CD4-positive, alpha-beta T cell (primary cell): ENCODE data around the gene BCAS1. TPM values are rescaled to one million over a fixed set of nuclear protein-coding genes. Genes with fewer than 3 reads are reported as not detected.

Experiments used
- ATAC-seq: fragments of 200-7000 bp; cut with Tn5 transposase; one replicate; pipeline ENCODE4 v1.10.0; 2022; ENCODE audit warnings: mild to moderate bottlenecking; ENCODE audit not compliant: poor library complexity
- CTCF ChIA-PET: fragments of 350-600 bp; sonication (Branson Sonifier 250); formaldehyde crosslinking; loops from one replicate; lab custom pipeline; 2021; ENCODE audit warnings: antibody characterized with exemption, inconsistent platforms; lab: Charles Lee
- POLR2A ChIA-PET: fragments of 350-600 bp; sonication (Branson Sonifier 250); formaldehyde crosslinking; loops from one replicate; lab custom pipeline; 2021; ENCODE audit warnings: antibody characterized with exemption, inconsistent platforms; lab: Charles Lee
- DNase-seq, 14 experiments: peaks; one replicate each; pipeline ENCODE4 v3.0.0-alpha.2; 2013 to 2020; ENCODE audit warnings: mixed read lengths in 2 of 14
- H3K27ac ChIP-seq, 2 donors: one replicate each; pipeline versions ENCODE4 v1.5.1 to v1.7.0; 2013; ENCODE audit warnings: low read length in 2 of 2, low read depth in 1 of 2, mild to moderate bottlenecking in 1 of 2
- H3K27me3 ChIP-seq, 2 experiments: 1 replicate in 1 of 2; 2 replicates in 1 of 2; pipeline versions ENCODE4 v1.6.1 to v1.7.0; 2013; ENCODE audit warnings: low read length in 2 of 2, control low read depth in 1 of 2, mild to moderate bottlenecking in 1 of 2, moderate library complexity in 1 of 2; ENCODE audit not compliant: insufficient read depth in 2 of 2, control insufficient read depth in 1 of 2
- H3K36me3 ChIP-seq: one replicate; pipeline ENCODE4 v1.6.1; 2013; ENCODE audit warnings: low read length, control low read depth; ENCODE audit not compliant: insufficient read depth
- H3K4me1 ChIP-seq: one replicate; pipeline ENCODE4 v1.6.1; 2013; ENCODE audit warnings: low read length, control low read depth; ENCODE audit not compliant: insufficient read depth
- H3K4me3 ChIP-seq: one replicate; pipeline ENCODE4 v1.5.1; 2013; ENCODE audit warnings: mild to moderate bottlenecking, low read length, moderate library complexity
- H3K9me3 ChIP-seq, 2 experiments: 1 replicate in 1 of 2; 2 replicates in 1 of 2; pipeline versions ENCODE4 v1.6.1 to v1.7.0; 2013; ENCODE audit warnings: low read length in 2 of 2, mild to moderate bottlenecking in 2 of 2, control low read depth in 1 of 2, moderate library complexity in 1 of 2; ENCODE audit not compliant: control insufficient read depth in 1 of 2, insufficient read depth in 1 of 2
- H3K27ac Mint-ChIP-seq: one replicate; pipeline ENCODE4 v1.8.0; 2020; ENCODE audit warnings: mixed read lengths
- H3K27me3 Mint-ChIP-seq: one replicate; pipeline ENCODE4 v1.8.0; 2021; ENCODE audit warnings: mixed read lengths
- H3K36me3 Mint-ChIP-seq: one replicate; pipeline ENCODE4 v1.8.0; 2021; ENCODE audit warnings: low read depth, mixed read lengths
- H3K4me1 Mint-ChIP-seq: one replicate; pipeline ENCODE4 v1.8.0; 2021; ENCODE audit warnings: low read depth, mixed read lengths
- H3K4me3 Mint-ChIP-seq: one replicate; pipeline ENCODE4 v1.8.0; 2020; ENCODE audit warnings: mild to moderate bottlenecking, mixed read lengths
- H3K9me3 Mint-ChIP-seq: one replicate; pipeline ENCODE4 v1.8.0; 2020; ENCODE audit warnings: mixed read lengths
- intact Hi-C, 2 experiments: fragments of 100-400 bp; cut with DNase I in 1 of 2; cut with micrococcal nuclease in 1 of 2; formaldehyde crosslinking; loops; one replicate each; pipeline versions ENCODE4 v1.15.1 to v1.9.0; 2023 to 2025; cut with DNase I, micrococcal nuclease
- total RNA-seq, 174 experiments: library from RNA in 2 of 174; stranded (reverse) in 2 of 174; gene quantifications; one replicate each; pipeline ENCODE4 v1.2.3 and lab custom pipeline; 2021 to 2026
- TF ChIP-seq, protein P1 (sequence below): fragments of 200-600 bp; IDR thresholded peaks from one replicate; pipeline ENCODE4 v1.8.0; 2022; ENCODE audit warnings: antibody characterized with exemption, mild to moderate bottlenecking

The BCAS1 gene
- total RNA-seq, 2 experiments from 2014 or later = 0.20 to 0.27 TPM

DNA sequence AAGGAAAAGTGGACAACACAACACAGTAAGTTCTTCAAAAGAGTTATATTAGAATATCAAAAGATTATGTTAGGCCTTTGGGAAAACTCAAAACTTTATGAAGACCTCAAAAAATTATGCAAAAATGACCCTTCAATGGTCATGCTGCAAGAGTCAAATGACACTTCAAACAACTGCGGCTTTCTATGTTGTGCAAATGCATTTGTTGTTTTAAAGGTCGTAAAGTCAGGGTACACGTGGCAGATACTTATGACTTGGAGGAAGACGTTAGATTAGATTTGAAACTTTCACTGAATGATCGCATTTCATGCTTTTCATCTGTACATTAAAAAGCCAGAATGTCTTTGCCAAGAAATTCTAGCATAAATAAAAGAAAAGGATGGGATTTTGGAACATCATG is 31.4 kb downstream of the BCAS1 start:
- CTCF ChIA-PET = no interaction called here
- Histone ChIP-seq H3K4me3 (no peak overlapping the region), H3K36me3 (no peaks in the 10 kb centered on the region), H3K27me3 (no peaks in the 10 kb centered on the region), H3K4me1 (no peaks in the 10 kb centered on the region), H3K9me3 (no peaks in the 10 kb centered on the region), H3K27ac (no peak overlapping the region)
- H3K9me3 Mint-ChIP-seq = no peaks in the 10 kb centered on the region
- ATAC-seq (no peak), DNase-seq (no peak)
- H3K4me1 Mint-ChIP-seq = no peaks in the 10 kb centered on the region
- TF ChIP-seq, protein P1, sequence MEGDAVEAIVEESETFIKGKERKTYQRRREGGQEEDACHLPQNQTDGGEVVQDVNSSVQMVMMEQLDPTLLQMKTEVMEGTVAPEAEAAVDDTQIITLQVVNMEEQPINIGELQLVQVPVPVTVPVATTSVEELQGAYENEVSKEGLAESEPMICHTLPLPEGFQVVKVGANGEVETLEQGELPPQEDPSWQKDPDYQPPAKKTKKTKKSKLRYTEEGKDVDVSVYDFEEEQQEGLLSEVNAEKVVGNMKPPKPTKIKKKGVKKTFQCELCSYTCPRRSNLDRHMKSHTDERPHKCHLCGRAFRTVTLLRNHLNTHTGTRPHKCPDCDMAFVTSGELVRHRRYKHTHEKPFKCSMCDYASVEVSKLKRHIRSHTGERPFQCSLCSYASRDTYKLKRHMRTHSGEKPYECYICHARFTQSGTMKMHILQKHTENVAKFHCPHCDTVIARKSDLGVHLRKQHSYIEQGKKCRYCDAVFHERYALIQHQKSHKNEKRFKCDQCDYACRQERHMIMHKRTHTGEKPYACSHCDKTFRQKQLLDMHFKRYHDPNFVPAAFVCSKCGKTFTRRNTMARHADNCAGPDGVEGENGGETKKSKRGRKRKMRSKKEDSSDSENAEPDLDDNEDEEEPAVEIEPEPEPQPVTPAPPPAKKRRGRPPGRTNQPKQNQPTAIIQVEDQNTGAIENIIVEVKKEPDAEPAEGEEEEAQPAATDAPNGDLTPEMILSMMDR = no peak
- POLR2A ChIA-PET = no interaction called here
- H3K36me3 Mint-ChIP-seq = no peaks in the 10 kb centered on the region
- peaks cover 20% of the 10 kb centered on the region for H3K27me3 Mint-ChIP-seq
- no peak overlapping the region for H3K4me3 Mint-ChIP-seq
- H3K27ac Mint-ChIP-seq = no peak overlapping the region
- intact Hi-C loops = no loop called here

GRCh38 chr20:54037525-54037924 is 32.9 kb downstream of the BCAS1 start:
- no peaks in the 10 kb centered on the region for H3K36me3 Mint-ChIP-seq
- Histone ChIP-seq H3K4me3 (no peak overlapping the region), H3K36me3 (no peaks in the 10 kb centered on the region), H3K9me3 (peaks cover 0 to 2% of the 10 kb centered on the region in 2 experiments), H3K27me3 (no peaks in the 10 kb centered on the region), H3K4me1 (no peaks in the 10 kb centered on the region), H3K27ac (no peak overlapping the region)
- H3K27ac Mint-ChIP-seq = no peak overlapping the region
- intact Hi-C loops = no loop called here
- ATAC-seq (no peak), DNase-seq (no peak)
- CTCF ChIA-PET = interaction anchor here (0.9 kb wide), 1 partner anchor 24 kb away, joined by 3 read pairs; no protein-coding TSS in a partner anchor
- H3K4me3 Mint-ChIP-seq = no peak overlapping the region
- peaks cover 20% of the 10 kb centered on the region for H3K27me3 Mint-ChIP-seq
- H3K9me3 Mint-ChIP-seq = no peaks in the 10 kb centered on the region
- H3K4me1 Mint-ChIP-seq = no peaks in the 10 kb centered on the region
- TF ChIP-seq, protein P1 = no peak
- POLR2A ChIA-PET = no interaction called here

- Histone ChIP-seq H3K27ac (no peak overlapping the region), H3K4me3 (no peak overlapping the region), H3K9me3 (peaks cover 0 to 10% of the 10 kb centered on the region in 2 experiments), H3K4me1 (no peaks in the 10 kb centered on the region), H3K36me3 (no peaks in the 10 kb centered on the region), H3K27me3 (peaks cover 0 to 6% of the 10 kb centered on the region in 2 experiments)
- ChIA-PET POLR2A (no interaction called here), CTCF (no interaction called here)
- TF ChIP-seq, protein P1 = no peak
- Mint-ChIP-seq H3K9me3 (peaks cover 4% of the 10 kb centered on the region), H3K27me3 (peaks cover 38% of the 10 kb centered on the region), H3K36me3 (no peaks in the 10 kb centered on the region), H3K27ac (no peak overlapping the region), H3K4me3 (no peak overlapping the region), H3K4me1 (no peaks in the 10 kb centered on the region)
- no peak for ATAC-seq
- intact Hi-C loops = no loop called here
- no peak for DNase-seq
Measured at GRCh38 chr20:54029643-54030042, 40.8 kb downstream of the BCAS1 start.
